H4 (cell line): Measurements from ENCODE around the gene CTDSPL. TPM values are rescaled to one million over a fixed set of nuclear protein-coding genes. Genes with fewer than 3 reads are reported as not detected.
"Not testable (repeated sequence)": the region's sequence is repeated elsewhere in the genome, so short reads cannot be mapped to it uniquely, and the experiment has no call there.

Experiments used
- DNase-seq: peaks from one replicate; pipeline ENCODE4 v3.0.0-alpha.2; 2015; ENCODE audit warnings: low spot score
- total RNA-seq: library from RNA; depleted of rRNA; stranded (reverse); fragments of >200 nt; shearing (Covaris generic); gene quantifications from 2 replicates; pipeline ENCODE4 v1.2.3, GENCODE V29; 2014; rRNA removed

Gene CTDSPL
- total RNA-seq, result 6.9 and 11.0 TPM in 2 replicates

GRCh38 chr3:37861620-37862041 lies at the start of gene CTDSPL:
Gene CTDSPL, plus strand, starts transcription at chr3:37861880. Its CDS starts 320 bp downstream, at chr3:37862200.
- DNase-seq, result no peak

DNA sequence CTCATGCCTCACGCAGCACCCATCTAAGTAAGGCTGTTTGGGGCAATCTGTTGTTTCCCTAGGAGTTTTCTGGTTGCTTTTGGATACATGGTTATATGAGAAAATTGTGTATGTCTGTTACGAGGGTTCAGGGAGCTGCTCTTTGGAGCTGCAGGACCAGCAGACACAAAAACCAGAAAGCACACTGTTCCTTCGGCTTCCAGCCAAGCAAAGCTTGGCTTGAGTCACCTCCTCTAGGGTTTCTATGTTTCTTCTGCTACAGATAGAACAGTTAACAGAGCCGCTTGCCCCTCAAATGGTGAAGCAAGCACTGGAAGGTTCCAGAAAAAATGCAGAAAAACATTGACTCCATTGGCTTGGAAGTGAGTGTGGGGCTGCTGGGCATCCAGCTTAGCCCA lies 49.2 kb upstream of the CTDSPL start:
- DNase-seq, result no peak

DNA sequence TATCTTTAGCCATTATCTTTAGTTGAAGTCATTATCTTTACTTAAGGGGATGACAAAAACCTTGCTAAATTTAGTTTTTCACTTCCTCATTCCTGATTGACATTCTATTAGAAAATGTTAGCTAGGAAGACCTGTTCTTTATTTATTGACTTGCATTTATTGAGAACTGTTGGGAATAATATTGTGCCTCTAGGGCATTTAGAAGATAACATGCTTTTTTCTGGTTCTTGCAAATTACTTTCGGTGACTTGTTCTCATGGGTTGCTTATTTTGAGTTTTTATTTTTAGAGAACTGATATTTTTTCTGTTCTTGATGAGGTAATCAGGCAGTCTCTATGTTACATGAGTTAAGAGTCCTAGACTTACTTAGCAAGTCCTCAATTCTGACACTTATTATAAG lies 48.3 kb upstream of the CTDSPL start:
- DNase-seq, result no peak

DNA sequence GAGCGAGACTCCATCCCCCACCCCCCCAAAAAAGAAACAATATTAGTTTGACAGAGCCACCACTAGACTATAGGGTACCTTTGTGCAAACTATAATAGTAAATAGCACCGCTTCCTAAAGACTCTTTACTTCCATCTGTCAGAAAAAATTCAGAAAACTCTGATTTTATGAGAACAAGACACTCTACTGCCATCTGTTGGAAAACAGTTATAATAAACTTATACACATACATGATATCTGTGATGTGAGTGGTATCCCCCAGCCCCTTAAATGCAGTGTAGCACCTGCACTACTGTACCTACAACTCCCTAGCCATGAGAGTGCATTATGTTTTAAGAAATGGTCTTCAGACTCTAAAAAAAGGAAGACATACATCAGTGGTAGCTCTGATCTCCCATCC lies 47.1 kb upstream of the CTDSPL start:
- DNase-seq, result no peak

DNA sequence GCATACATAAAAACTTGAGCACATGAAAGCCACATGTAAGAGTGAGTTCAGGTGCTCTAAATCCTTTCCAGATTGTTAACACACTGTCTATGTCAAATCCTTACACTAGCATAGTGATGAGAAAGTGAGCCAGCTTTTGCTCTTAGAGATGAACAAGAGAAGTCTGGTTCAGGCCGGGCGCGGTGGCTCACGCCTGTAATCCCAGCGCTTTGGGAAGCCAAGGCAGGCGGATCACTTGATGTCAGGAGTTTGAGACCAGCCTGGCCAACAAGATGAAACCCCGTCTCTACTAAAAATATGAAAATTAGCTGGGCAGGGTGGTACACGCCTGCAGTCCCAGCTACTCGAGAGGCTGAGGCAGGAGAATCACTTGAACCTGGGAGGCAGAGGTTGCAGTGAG lies 46.5 kb upstream of the CTDSPL start:
- not testable (repeated sequence) for DNase-seq

- DNase-seq, result no peak
These were observed 45.4 kb upstream of the CTDSPL start for GRCh38 chr3:37816271-37816670.

GRCh38 chr3:37819591-37819990 lies 42.1 kb upstream of the CTDSPL start:
- no peak for DNase-seq

DNA sequence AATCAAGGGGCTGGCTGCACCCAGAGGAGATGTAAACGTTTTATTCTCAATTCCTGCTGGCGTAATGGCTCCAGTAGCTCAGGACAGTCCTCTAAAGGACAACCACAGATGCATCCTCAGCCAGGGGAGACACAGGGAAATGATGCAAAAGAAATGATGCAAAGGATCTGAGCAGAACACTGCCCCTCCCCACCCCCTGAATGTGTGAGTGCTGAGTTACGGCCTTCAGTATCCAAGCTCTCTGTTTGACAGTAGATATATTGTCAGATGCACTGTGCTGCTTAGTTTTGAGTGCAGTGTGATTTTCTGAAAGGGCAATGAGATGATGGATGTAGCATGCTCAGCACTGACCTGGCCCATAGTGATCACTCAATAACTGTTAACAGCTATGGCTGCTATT lies 41.4 kb upstream of the CTDSPL start:
- DNase-seq, result no peak

- no peak for DNase-seq
These were observed 38.5 kb upstream of the CTDSPL start for GRCh38 chr3:37823189-37823588.

- no peak for DNase-seq
These were observed 37.4 kb upstream of the CTDSPL start for GRCh38 chr3:37824090-37824953.

- DNase-seq, result no peak
These were observed 36.7 kb upstream of the CTDSPL start for GRCh38 chr3:37824954-37825328.

DNA sequence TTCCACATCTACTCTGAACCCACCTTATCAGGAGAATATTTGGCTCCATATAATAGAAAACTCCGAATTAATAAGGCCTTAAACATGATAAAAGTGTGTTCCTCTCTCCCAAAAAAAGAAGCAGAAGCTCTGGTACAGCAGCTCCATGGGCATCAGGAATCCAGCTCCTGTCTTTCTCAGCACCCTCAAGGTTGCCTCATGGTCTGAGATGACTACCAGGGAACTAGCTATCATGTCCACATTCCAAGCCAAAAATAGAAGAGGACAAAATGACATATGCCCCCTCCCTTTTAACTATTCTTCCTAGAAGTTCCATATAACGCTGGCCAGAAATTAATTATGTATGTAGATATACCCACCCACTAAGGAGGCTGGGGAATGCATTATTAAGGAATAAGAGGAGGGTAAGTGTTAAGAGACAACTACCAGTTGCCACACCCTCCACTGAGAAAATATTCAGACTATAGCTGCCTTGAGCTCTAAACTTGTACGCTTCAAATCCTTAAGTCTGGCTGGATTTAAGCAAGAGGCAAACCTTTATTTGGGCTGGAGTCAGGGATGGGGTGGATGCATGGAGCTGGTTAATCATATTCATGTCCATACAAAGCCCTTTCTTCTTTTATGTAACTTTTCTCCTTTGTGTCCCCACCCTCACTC lies 35.8 kb upstream of the CTDSPL start:
- DNase-seq, result no peak

GRCh38 chr3:37826502-37826901 lies 35.2 kb upstream of the CTDSPL start:
- no peak for DNase-seq

DNA sequence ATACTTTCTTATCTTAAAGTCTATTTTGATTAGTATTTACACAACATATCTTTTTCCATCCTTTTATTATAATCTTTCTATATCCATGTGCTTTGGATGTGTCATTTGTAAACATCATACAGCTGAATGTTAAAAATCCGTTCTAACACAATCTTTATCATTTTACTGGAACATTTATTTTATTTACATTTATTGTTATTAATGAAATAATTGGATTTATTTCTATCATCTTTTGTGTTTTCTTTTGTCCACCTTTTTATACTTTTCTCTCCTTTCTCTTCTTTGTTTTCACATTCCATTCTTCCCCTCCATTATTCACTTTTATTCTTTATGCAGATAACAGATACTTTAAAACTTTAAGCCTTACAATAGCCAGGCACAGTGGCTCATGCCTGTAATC lies 34.7 kb upstream of the CTDSPL start:
- DNase-seq, result no peak

GRCh38 chr3:37832480-37832879 lies 29.2 kb upstream of the CTDSPL start:
- DNase-seq, result no peak

- DNase-seq, result no peak
These were observed 28.1 kb upstream of the CTDSPL start for GRCh38 chr3:37833302-37834186.

- no peak for DNase-seq
These were observed 25.1 kb upstream of the CTDSPL start for GRCh38 chr3:37836589-37836988.

DNA sequence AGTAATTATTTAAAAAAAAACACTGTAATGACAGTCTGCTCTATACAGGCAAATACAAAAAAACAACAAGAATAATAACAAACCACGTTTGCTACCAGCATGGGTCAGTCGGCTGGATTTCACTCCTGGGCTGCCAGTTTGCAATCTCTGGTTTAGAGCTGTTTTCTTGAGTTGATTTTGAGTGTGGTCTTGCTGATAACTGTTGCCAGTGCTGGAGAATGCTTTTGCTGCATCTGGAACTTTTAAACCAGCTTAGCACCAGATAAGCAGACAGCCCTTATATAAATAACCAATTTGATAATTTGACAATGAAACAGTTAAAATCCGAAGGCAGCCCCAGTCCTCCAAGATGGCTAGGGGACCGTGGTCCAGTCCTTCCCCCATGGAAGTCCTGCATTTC lies 14.0 kb upstream of the CTDSPL start:
- no peak for DNase-seq

GRCh38 chr3:37849146-37849923 lies 12.3 kb upstream of the CTDSPL start:
- DNase-seq, result no peak

DNA sequence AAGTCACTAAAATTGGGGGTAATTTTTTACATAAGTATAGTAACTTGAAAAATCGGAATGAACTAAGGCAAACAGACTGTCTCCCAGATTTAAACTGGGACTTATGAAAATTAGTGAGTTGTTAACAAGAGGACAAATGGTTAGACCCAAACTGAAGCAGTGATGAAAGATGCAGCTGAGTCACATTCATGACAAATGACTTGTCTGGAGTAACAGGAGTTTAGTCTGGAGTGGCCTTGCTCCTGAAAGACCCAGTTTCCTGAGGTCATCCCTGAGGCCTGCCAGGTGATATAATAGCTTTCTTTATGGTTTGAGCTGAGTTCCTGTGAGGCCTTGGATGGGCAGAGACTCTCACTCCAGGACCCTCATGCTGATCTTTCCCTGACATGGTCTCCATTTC lies 9.6 kb upstream of the CTDSPL start:
- DNase-seq, result no peak

DNA sequence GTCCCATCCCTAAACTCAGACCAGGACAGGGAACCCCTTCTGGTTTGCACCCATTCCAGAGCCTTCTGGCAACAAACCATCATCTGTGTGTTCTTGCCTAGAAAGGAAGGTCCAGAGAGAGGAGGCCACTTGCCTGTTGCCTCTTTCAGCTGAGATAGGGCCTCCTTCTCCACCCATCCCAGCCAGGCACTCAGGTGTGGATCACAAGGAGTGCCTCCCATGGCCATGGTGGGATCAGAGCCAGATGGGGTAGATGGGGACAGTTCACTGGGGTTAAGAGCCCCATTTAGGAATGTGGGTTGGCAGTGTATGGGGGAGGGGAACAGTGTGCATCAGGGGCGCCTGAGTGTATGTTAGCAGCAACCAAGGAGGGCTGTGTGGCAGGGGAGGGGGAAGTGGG lies 8.9 kb upstream of the CTDSPL start:
- DNase-seq, result no peak
